Measurements from ENCODE around the gene LRRC14B. TPM values are rescaled to one million over a fixed set of nuclear protein-coding genes. Genes with fewer than 3 reads are reported as not detected.

Gene LRRC14B
- total and polyA plus RNA-seq, 3 donors from 2014 or later = 0.33 to 0.94 (median 0.93) TPM

DNA sequence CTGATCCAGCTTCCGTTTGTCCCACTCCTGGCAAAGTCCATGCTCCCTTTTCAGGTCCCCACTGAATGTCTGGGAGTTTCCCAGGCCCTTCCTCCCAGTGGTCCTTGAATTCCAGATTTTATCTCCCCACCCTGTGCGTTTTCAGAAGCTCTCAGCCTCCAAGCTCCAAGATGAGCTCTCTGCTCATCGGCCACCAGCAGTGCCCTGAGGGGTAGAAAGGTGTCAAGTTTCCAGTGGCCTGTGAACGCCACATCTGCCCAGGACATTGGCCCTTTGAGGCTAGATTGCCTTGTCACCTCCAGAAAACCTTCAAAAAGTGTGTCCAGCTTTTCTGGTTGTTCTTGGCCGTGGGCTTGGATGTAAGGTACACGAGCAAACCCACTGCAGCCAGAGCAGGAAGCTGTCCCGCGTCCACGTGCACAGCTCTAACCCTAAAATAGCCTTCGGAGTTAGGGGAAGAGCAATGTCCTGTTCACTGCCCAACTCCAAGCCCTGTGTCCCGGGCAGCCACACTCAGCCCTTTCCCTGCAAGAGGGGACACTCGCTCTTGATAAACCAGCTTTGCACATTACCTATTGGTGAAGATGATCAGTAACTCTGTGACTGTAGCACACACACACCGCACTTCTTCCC, 10.9 kb upstream of the LRRC14B start:
- intact Hi-C loops (cut with DNase I; ENCODE audit: low total_unique reads) = no loop called here
- no peak overlapping the region for H3K27ac ChIP-seq
- 70 to 74% methylated on average over 11 to 13 of the region's 13 CpGs for WGBS, 2 donors
- no peaks in the 10 kb centered on the region for H3K27me3 ChIP-seq
- H3K36me3 ChIP-seq (ENCODE audit: low read depth, missing control alignments) = no peaks in the 10 kb centered on the region
- H3K9me3 ChIP-seq = no peaks in the 10 kb centered on the region
- H3K4me1 ChIP-seq = no peaks in the 10 kb centered on the region
- DNase-seq = no peak
- TF ChIP-seq, protein P1, sequence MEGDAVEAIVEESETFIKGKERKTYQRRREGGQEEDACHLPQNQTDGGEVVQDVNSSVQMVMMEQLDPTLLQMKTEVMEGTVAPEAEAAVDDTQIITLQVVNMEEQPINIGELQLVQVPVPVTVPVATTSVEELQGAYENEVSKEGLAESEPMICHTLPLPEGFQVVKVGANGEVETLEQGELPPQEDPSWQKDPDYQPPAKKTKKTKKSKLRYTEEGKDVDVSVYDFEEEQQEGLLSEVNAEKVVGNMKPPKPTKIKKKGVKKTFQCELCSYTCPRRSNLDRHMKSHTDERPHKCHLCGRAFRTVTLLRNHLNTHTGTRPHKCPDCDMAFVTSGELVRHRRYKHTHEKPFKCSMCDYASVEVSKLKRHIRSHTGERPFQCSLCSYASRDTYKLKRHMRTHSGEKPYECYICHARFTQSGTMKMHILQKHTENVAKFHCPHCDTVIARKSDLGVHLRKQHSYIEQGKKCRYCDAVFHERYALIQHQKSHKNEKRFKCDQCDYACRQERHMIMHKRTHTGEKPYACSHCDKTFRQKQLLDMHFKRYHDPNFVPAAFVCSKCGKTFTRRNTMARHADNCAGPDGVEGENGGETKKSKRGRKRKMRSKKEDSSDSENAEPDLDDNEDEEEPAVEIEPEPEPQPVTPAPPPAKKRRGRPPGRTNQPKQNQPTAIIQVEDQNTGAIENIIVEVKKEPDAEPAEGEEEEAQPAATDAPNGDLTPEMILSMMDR (IDR thresholded peaks at IDR 0.05) = no peak
- no peak for TF ChIP-seq POLR2A (IDR thresholded peaks at IDR 0.05)
- H3K4me3 ChIP-seq = no peak overlapping the region

DNA sequence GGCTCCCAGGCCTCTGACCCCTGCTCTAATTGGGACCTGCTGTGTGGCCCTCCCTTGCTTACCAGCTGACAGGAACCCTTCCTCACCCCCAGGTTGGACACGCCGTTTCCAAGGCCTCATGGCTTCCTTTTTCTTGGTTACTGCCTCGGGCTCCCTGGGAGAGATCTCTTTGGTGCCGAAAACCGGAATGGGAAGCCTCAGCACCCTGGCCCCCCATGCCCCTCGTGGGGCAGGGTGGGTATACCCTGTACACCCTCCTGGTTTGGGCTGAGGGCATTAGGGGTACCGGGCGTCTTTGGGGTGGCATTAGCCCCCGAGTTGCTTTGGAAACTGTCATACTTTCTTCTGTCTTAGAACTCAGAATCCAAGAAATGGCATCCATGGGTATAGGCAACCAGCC, 10.1 kb upstream of the LRRC14B start:
- no peak for DNase-seq
- no peak for TF ChIP-seq POLR2A (IDR thresholded peaks at IDR 0.05)
- Histone ChIP-seq H3K4me1 (no peaks in the 10 kb centered on the region), H3K9me3 (no peaks in the 10 kb centered on the region), H3K27me3 (no peaks in the 10 kb centered on the region), H3K27ac (no peak overlapping the region), H3K4me3 (no peak overlapping the region), H3K36me3 (ENCODE audit: low read depth, missing control alignments) (no peaks in the 10 kb centered on the region)
- intact Hi-C loops (cut with DNase I; ENCODE audit: low total_unique reads) = no loop called here
- 96 to 97% methylated on average over 9 of the region's 9 CpGs for WGBS, 2 donors

DNA sequence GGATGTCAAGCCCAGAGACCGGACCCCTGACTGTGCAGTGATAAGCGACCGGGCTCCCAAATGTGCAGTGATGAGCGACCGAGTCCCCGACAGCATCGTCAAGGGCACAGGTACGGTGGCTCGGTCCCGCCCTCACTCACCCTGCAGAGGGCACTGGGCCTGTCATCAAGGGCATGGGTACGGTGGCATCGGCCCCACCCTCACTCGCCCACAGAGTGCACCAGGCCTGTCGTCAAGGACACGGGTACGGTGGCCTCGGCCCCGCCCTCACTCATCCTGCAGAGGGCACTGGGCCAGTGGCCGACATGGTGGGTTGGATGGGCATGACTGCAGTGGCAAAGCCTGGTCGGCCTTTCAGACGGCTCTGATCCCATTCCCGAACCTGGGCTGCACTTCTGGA, 9.7 kb upstream of the LRRC14B start:
- H3K36me3 ChIP-seq (ENCODE audit: low read depth, missing control alignments) = no peaks in the 10 kb centered on the region
- H3K27ac ChIP-seq = no peak overlapping the region
- no peaks in the 10 kb centered on the region for H3K4me1 ChIP-seq
- no peak overlapping the region for H3K4me3 ChIP-seq
- TF ChIP-seq, protein P1 (IDR thresholded peaks at IDR 0.05) = no peak
- no peak for TF ChIP-seq POLR2A (IDR thresholded peaks at IDR 0.05)
- DNase-seq = no peak
- no peaks in the 10 kb centered on the region for H3K27me3 ChIP-seq
- 96% methylated on average over 19 to 22 of the region's 22 CpGs for WGBS, 2 donors
- intact Hi-C loops (cut with DNase I; ENCODE audit: low total_unique reads) = no loop called here
- no peaks in the 10 kb centered on the region for H3K9me3 ChIP-seq

DNA sequence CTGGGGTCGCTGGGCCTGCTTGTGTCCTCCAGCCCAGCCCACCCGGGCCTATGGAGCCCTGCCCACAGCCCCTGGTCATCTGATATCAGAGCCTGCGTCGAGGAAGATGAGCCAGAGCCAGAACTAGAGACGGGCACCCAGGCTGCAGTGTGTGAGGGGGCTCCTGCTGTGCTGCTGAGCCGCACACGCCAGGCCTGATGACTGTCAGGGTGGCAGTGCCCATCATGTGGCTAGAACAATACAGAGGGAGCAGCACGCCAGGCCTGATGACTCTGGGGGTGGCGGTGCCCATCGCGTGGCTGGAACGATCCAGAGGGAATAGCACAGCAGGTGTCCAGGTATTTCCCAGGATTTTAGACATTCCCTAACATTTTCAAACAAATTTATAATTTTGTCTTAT, 9.2 kb upstream of the LRRC14B start:
- H3K27me3 ChIP-seq = no peaks in the 10 kb centered on the region
- H3K27ac ChIP-seq = no peak overlapping the region
- DNase-seq = no peak
- no peaks in the 10 kb centered on the region for H3K4me1 ChIP-seq
- WGBS, 2 donors = 92 to 99% methylated on average over 11 to 12 of the region's 12 CpGs
- H3K9me3 ChIP-seq = no peaks in the 10 kb centered on the region
- H3K36me3 ChIP-seq (ENCODE audit: low read depth, missing control alignments) = no peaks in the 10 kb centered on the region
- no peak for TF ChIP-seq POLR2A (IDR thresholded peaks at IDR 0.05)
- TF ChIP-seq, protein P1 (IDR thresholded peaks at IDR 0.05) = no peak
- intact Hi-C loops (cut with DNase I; ENCODE audit: low total_unique reads) = no loop called here
- no peak overlapping the region for H3K4me3 ChIP-seq

DNA sequence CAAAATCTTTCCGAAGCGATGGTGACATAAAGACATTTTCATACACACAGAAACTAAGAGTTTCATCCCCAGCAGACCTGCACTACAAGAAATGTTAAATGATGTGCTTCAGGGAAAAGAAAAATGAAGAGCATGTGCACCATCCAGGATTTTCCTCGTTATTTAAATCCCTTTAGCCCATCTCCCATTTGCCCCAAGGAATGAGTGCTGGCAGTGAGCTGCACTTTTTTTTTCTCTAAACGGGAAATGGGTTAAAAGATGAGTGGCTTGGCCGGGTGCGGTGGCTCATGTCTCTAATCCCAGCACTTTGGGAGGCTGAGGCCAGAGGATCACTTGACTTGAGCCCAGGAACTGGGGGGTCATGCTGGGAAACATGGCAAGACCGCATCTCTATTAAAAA, 6.8 kb upstream of the LRRC14B start:
- Histone ChIP-seq H3K4me1 (no peaks in the 10 kb centered on the region), H3K27me3 (no peaks in the 10 kb centered on the region), H3K9me3 (no peaks in the 10 kb centered on the region), H3K36me3 (ENCODE audit: low read depth, missing control alignments) (no peaks in the 10 kb centered on the region), H3K27ac (no peak overlapping the region), H3K4me3 (no peak overlapping the region)
- DNase-seq = no peak
- intact Hi-C loops (cut with DNase I; ENCODE audit: low total_unique reads) = no loop called here
- WGBS, 2 donors = 80 to 88% methylated on average over 7 of the region's 7 CpGs
- TF ChIP-seq POLR2A (IDR thresholded peaks at IDR 0.05) = no peak
- TF ChIP-seq, protein P1 (IDR thresholded peaks at IDR 0.05) = no peak

All from testis (tissue), 3 donors.